SK-N-SH (cell line): ENCODE results near the gene JMJD6. TPM values are rescaled to one million over a fixed set of nuclear protein-coding genes. Genes with fewer than 3 reads are reported as not detected.

Experiments used
- CTCF ChIA-PET: fragments of 300-600, 350-600 bp; formaldehyde crosslinking; extraction: SDS; loops from one replicate; lab custom pipeline; 2021; lab: Yijun Ruan, JAX
- POLR2A ChIA-PET: fragments of 350-600 bp; sonication (Branson Sonifier 250); formaldehyde crosslinking; extraction: SDS; loops from one replicate; lab custom pipeline; 2020; ENCODE audit warnings: antibody characterized with exemption, inconsistent platforms; lab: Yijun Ruan, JAX
- DNase-seq: peaks from one replicate; pipeline ENCODE4 v3.0.0; 2012
- H2AFZ ChIP-seq: fragments of 200-600 bp; sonication (generic); 2 replicates; pipeline ENCODE4 v1.8.1; 2016; ENCODE audit warnings: antibody characterized with exemption, mild to moderate bottlenecking, low read depth
- H3F3A ChIP-seq: fragments of 200-600 bp; sonication (generic); replicated peaks from 2 replicates; pipeline ENCODE3; 2016; ENCODE audit warnings: antibody characterized with exemption, mild to moderate bottlenecking; ENCODE audit not compliant: insufficient read depth
- H3K27ac ChIP-seq, 2 experiments: fragments of 200-500 bp in 1 of 2; fragments of 200-600 bp in 1 of 2; sonication (Bioruptor generic) in 1 of 2; sonication (generic), shearing (Covaris generic) in 1 of 2; 2 replicates each; pipeline versions ENCODE4 v1.5.1 to v1.6.1; 2014 to 2016; ENCODE audit warnings: low read depth in 2 of 2, inconsistent platforms in 1 of 2, low read length in 1 of 2, mild to moderate bottlenecking in 1 of 2, mixed read lengths in 1 of 2
- H3K27me3 ChIP-seq: fragments of 200-600 bp; sonication (generic), shearing (Covaris generic); 2 replicates; pipeline ENCODE4 v1.6.1; 2016; ENCODE audit warnings: mixed run types; ENCODE audit not compliant: insufficient read depth
- H3K36me3 ChIP-seq, 2 experiments: fragments of 200-500 bp in 1 of 2; fragments of 200-600 bp in 1 of 2; sonication (Bioruptor generic) in 1 of 2; sonication (generic) in 1 of 2; replicated peaks in 1 of 2; 2 replicates each; pipeline versions ENCODE3 to v1.5.1; 2014 to 2016; ENCODE audit warnings: low read length in 1 of 2, mild to moderate bottlenecking in 1 of 2; ENCODE audit not compliant: insufficient read depth in 2 of 2, control insufficient read depth in 1 of 2
- H3K4me1 ChIP-seq, 2 experiments: fragments of 200-500 bp in 1 of 2; fragments of 200-600 bp in 1 of 2; sonication (Bioruptor generic) in 1 of 2; sonication (generic), shearing (Covaris generic) in 1 of 2; 2 replicates each; pipeline versions ENCODE4 v1.5.1 to v1.6.1; 2014 to 2016; ENCODE audit warnings: low read depth in 1 of 2, low read length in 1 of 2, mixed run types in 1 of 2; ENCODE audit not compliant: insufficient read depth in 2 of 2, control insufficient read depth in 1 of 2
- H3K4me2 ChIP-seq: fragments of 200-600 bp; sonication (generic), shearing (Covaris generic); 2 replicates; pipeline ENCODE4 v1.6.1; 2017; ENCODE audit warnings: mixed run types
- H3K4me3 ChIP-seq, 2 experiments: fragments of 200-500 bp in 1 of 2; fragments of 200-600 bp in 1 of 2; sonication (Bioruptor generic) in 1 of 2; sonication (generic), shearing (Covaris generic) in 1 of 2; 2 replicates each; pipeline versions ENCODE4 v1.5.1 to v1.8.1; 2014 to 2016; ENCODE audit warnings: low read depth in 2 of 2, inconsistent platforms in 1 of 2, low read length in 1 of 2, mild to moderate bottlenecking in 1 of 2, mixed read lengths in 1 of 2, moderate library complexity in 1 of 2
- H3K79me2 ChIP-seq: fragments of 200-600 bp; sonication (generic); 2 replicates; pipeline ENCODE4 v1.8.1; 2017; ENCODE audit warnings: mild to moderate bottlenecking; ENCODE audit not compliant: insufficient read depth
- H3K9ac ChIP-seq: fragments of 200-600 bp; sonication (generic); 2 replicates; pipeline ENCODE4 v1.6.1; 2017; ENCODE audit warnings: mixed run types
- H3K9me2 ChIP-seq: fragments of 200-600 bp; sonication (generic); 2 replicates; pipeline ENCODE4 v1.6.1; 2017; ENCODE audit warnings: mixed run types
- H3K9me3 ChIP-seq: fragments of 200-600 bp; sonication (generic); 2 replicates; pipeline ENCODE4 v1.6.1; 2017; ENCODE audit warnings: mixed run types, mild to moderate bottlenecking, moderate library complexity
- H4K20me1 ChIP-seq: fragments of 200-600 bp; sonication (generic); 2 replicates; pipeline ENCODE4 v1.6.1; 2017; ENCODE audit warnings: mild to moderate bottlenecking, mixed run types; ENCODE audit not compliant: insufficient read depth
- ELF1 ChIP-seq: IDR thresholded peaks from 2 replicates; pipeline ENCODE4 v1.4.0; 2012
- FOSL2 ChIP-seq: IDR thresholded peaks from 2 replicates; pipeline ENCODE4 v1.4.0; 2012; ENCODE audit warnings: low read depth, mild to moderate bottlenecking, moderate library complexity, borderline replicate concordance
- FOXJ3 ChIP-seq: sonication (generic); formaldehyde crosslinking; IDR thresholded peaks from 2 replicates; pipeline ENCODE4 v1.5.1; 2020; ENCODE audit warnings: mild to moderate bottlenecking, missing genetic modification reagents
- FOXM1 ChIP-seq: IDR thresholded peaks from 2 replicates; pipeline ENCODE4 v1.4.0; 2012; ENCODE audit warnings: low read depth, mild to moderate bottlenecking
- GABPA ChIP-seq: IDR thresholded peaks from 2 replicates; pipeline ENCODE4 v1.4.0; 2012; ENCODE audit warnings: low read depth, mild to moderate bottlenecking
- GATA2 ChIP-seq: sonication (generic); formaldehyde crosslinking; IDR thresholded peaks from 2 replicates; pipeline ENCODE4 v1.5.0; 2020; ENCODE audit warnings: mild to moderate bottlenecking, missing genetic modification reagents
- RAD21 ChIP-seq: IDR thresholded peaks from 2 replicates; pipeline ENCODE4 v1.6.1; 2012; ENCODE audit warnings: mild to moderate bottlenecking, low read length
- RFX5 ChIP-seq: IDR thresholded peaks from 2 replicates; pipeline ENCODE4 v1.6.1; 2012; ENCODE audit warnings: mild to moderate bottlenecking, improper control_type of control experiment, low read length
- SIN3A ChIP-seq: IDR thresholded peaks from 2 replicates; pipeline ENCODE4 v1.6.1; 2012; ENCODE audit warnings: low read depth, mild to moderate bottlenecking, low read length, moderate library complexity, borderline replicate concordance
- SMC3 ChIP-seq: IDR thresholded peaks from 2 replicates; pipeline ENCODE4 v1.6.1; 2012; ENCODE audit warnings: low read depth, low read length, improper control_type of control experiment
- YY1 ChIP-seq: IDR thresholded peaks from 2 replicates; pipeline ENCODE4 v1.4.0; 2012; ENCODE audit warnings: low read depth, mild to moderate bottlenecking
- WGBS: methylation state at CpG from one replicate; pipeline ENCODE4 v1.1.6; 2017; ENCODE audit warnings: low lambda C conversion rate; 5-methylcytosine and 5-hydroxymethylcytosine counted together
- polyA plus RNA-seq, 3 experiments: library from polyadenylated mRNA; depleted of rRNA; stranded (reverse); fragments of >200 nt; gene quantifications; 2 replicates each; pipeline ENCODE4 v1.2.3, GENCODE V29; 2012
- TF ChIP-seq, protein P1 (sequence below): IDR thresholded peaks from 2 replicates; pipeline ENCODE4 v1.6.1; 2012; ENCODE audit warnings: mild to moderate bottlenecking, low read depth, low read length, moderate library complexity
- TF ChIP-seq, protein P2 (sequence below): IDR thresholded peaks from 2 replicates; pipeline ENCODE4 v1.4.0; 2012; ENCODE audit warnings: low read depth
- TF ChIP-seq, protein P3 (sequence below): IDR thresholded peaks from 2 replicates; pipeline ENCODE4 v1.4.0; 2012; ENCODE audit warnings: low read depth, borderline replicate concordance
- TF ChIP-seq, protein P4 (sequence below): fragments of 200-600 bp; sonication (generic); IDR thresholded peaks from 2 replicates; pipeline ENCODE4 v1.6.1; 2017; ENCODE audit warnings: antibody characterized with exemption, mild to moderate bottlenecking, moderate library complexity

JMJD6 gene
- polyA plus RNA-seq, 1 of the 3 experiments (the other 2 are of a cell fraction): 23.3 TPM

DNA sequence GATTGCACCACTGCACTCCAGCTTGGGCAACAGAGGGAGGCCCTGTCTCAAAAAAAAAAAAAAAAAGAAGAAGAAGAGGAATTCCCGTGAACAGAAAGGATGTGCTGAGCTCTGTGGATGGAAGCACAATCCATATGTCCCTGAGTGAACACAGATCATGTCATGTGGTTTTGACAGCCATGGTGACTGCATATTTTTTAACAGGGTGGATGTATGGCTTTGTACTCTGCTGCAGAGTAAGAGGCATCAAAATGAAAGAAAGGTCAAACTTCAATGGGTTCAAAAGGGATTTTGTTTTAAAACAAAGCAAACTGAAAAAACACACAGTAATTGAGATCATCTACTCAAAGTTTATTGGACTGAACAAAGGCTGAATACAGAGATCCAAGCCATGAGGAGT, 47.2 kb downstream of the JMJD6 start:
- no peaks in the 10 kb centered on the region for H3K79me2 ChIP-seq
- H3K9me3 ChIP-seq: no peaks in the 10 kb centered on the region
- no peak overlapping the region for H3K4me3 ChIP-seq
- H4K20me1 ChIP-seq: peaks cover 7% of the 10 kb centered on the region; the same call in 1 of the 2 replicates
- H3K36me3 ChIP-seq: peaks cover 26 to 38% of the 10 kb centered on the region in 2 experiments
- no peaks in the 10 kb centered on the region for H3K27me3 ChIP-seq
- CTCF ChIA-PET: interaction anchor here (0.9 to 3.0 kb wide), 3 partner anchors 55 to 213 kb away, joined by 3 to 18 read pairs (median 9); no protein-coding TSS in a partner anchor
- no peak overlapping the region for H3K9ac ChIP-seq
- 95% methylated on average over 1 of the region's 1 CpG for WGBS
- POLR2A ChIA-PET: no interaction called here
- no peak overlapping the region for H3K4me2 ChIP-seq
- no peak overlapping the region for H2AFZ ChIP-seq
- no peaks in the 10 kb centered on the region for H3K9me2 ChIP-seq
- no peak for DNase-seq
- H3K4me1 ChIP-seq: peaks cover 0 to 27% of the 10 kb centered on the region in 2 experiments; a peak in 2 of 4 replicates
- TF ChIP-seq FOXM1 (no peak), FOXJ3 (no peak), RAD21 (no peak), ELF1 (no peak)
- TF ChIP-seq, protein P1, sequence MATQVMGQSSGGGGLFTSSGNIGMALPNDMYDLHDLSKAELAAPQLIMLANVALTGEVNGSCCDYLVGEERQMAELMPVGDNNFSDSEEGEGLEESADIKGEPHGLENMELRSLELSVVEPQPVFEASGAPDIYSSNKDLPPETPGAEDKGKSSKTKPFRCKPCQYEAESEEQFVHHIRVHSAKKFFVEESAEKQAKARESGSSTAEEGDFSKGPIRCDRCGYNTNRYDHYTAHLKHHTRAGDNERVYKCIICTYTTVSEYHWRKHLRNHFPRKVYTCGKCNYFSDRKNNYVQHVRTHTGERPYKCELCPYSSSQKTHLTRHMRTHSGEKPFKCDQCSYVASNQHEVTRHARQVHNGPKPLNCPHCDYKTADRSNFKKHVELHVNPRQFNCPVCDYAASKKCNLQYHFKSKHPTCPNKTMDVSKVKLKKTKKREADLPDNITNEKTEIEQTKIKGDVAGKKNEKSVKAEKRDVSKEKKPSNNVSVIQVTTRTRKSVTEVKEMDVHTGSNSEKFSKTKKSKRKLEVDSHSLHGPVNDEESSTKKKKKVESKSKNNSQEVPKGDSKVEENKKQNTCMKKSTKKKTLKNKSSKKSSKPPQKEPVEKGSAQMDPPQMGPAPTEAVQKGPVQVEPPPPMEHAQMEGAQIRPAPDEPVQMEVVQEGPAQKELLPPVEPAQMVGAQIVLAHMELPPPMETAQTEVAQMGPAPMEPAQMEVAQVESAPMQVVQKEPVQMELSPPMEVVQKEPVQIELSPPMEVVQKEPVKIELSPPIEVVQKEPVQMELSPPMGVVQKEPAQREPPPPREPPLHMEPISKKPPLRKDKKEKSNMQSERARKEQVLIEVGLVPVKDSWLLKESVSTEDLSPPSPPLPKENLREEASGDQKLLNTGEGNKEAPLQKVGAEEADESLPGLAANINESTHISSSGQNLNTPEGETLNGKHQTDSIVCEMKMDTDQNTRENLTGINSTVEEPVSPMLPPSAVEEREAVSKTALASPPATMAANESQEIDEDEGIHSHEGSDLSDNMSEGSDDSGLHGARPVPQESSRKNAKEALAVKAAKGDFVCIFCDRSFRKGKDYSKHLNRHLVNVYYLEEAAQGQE: no peak
- TF ChIP-seq, protein P2, sequence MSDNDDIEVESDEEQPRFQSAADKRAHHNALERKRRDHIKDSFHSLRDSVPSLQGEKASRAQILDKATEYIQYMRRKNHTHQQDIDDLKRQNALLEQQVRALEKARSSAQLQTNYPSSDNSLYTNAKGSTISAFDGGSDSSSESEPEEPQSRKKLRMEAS: no peak
- H3F3A ChIP-seq: peaks cover 16% of the 10 kb centered on the region
- no peak overlapping the region for H3K27ac ChIP-seq

DNA sequence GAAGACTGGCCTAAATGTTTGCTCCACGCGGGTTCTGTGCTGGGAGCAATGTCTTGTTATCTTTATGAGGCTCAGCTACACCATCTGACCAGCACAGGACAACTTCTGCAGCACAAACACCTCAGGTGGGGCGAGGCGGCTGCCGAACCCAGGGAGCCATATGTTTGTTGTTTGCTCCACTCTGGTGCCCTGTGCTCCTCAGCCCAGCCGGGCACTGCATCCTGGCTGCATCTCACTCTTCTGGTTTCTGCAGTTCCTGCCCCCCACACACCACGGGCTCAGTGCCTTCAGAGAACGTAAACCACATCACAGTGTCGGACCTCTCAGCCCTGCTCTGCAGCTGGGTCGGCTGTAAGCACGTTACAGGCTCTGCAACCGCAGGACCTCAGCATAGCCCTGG, 48.1 kb downstream of the JMJD6 start:
- Histone ChIP-seq H3K4me2 (no peak overlapping the region), H3K9me2 (no peaks in the 10 kb centered on the region), H3K27me3 (no peaks in the 10 kb centered on the region), H3K4me3 (no peak overlapping the region), H3K27ac (no peak overlapping the region), H3K9ac (no peak overlapping the region), H3K79me2 (no peaks in the 10 kb centered on the region), H4K20me1 (peaks cover 7% of the 10 kb centered on the region; the same call in 1 of the 2 replicates), H3K4me1 (peaks cover 0 to 35% of the 10 kb centered on the region in 2 experiments; a peak in 2 of 4 replicates), H3K36me3 (peaks cover 26 to 32% of the 10 kb centered on the region in 2 experiments), H3F3A (peaks cover 16% of the 10 kb centered on the region), H3K9me3 (no peaks in the 10 kb centered on the region), H2AFZ (no peak overlapping the region)
- CTCF ChIA-PET: interaction anchor here (0.9 to 3.0 kb wide), 5 partner anchors 25 to 212 kb away, joined by 3 to 18 read pairs (median 3); no protein-coding TSS in a partner anchor
- no peak for DNase-seq
- POLR2A ChIA-PET: no interaction called here
- WGBS: 84% methylated on average over 11 of the region's 12 CpGs
- no peak for TF ChIP-seq SIN3A
- no peak for TF ChIP-seq GATA2 (CRISPR knock-in tag)
- TF ChIP-seq, protein P2: no peak
- TF ChIP-seq FOSL2: no peak
- TF ChIP-seq, protein P1: no peak
- TF ChIP-seq SMC3: no peak
- TF ChIP-seq, protein P3, sequence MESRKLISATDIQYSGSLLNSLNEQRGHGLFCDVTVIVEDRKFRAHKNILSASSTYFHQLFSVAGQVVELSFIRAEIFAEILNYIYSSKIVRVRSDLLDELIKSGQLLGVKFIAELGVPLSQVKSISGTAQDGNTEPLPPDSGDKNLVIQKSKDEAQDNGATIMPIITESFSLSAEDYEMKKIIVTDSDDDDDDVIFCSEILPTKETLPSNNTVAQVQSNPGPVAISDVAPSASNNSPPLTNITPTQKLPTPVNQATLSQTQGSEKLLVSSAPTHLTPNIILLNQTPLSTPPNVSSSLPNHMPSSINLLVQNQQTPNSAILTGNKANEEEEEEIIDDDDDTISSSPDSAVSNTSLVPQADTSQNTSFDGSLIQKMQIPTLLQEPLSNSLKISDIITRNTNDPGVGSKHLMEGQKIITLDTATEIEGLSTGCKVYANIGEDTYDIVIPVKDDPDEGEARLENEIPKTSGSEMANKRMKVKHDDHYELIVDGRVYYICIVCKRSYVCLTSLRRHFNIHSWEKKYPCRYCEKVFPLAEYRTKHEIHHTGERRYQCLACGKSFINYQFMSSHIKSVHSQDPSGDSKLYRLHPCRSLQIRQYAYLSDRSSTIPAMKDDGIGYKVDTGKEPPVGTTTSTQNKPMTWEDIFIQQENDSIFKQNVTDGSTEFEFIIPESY: no peak
- TF ChIP-seq RFX5: no peak
- TF ChIP-seq, protein P4, sequence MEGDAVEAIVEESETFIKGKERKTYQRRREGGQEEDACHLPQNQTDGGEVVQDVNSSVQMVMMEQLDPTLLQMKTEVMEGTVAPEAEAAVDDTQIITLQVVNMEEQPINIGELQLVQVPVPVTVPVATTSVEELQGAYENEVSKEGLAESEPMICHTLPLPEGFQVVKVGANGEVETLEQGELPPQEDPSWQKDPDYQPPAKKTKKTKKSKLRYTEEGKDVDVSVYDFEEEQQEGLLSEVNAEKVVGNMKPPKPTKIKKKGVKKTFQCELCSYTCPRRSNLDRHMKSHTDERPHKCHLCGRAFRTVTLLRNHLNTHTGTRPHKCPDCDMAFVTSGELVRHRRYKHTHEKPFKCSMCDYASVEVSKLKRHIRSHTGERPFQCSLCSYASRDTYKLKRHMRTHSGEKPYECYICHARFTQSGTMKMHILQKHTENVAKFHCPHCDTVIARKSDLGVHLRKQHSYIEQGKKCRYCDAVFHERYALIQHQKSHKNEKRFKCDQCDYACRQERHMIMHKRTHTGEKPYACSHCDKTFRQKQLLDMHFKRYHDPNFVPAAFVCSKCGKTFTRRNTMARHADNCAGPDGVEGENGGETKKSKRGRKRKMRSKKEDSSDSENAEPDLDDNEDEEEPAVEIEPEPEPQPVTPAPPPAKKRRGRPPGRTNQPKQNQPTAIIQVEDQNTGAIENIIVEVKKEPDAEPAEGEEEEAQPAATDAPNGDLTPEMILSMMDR: no peak
- no peak for TF ChIP-seq YY1
- TF ChIP-seq GABPA: no peak
